Measurements from ENCODE around the gene RORC.

GRCh38 chr1:151762941-151763921 lies 68.4 kb downstream of the RORC start, which contains the start of gene MRPL9:
- TF ChIP-seq CTCF (optimal IDR thresholded peaks at IDR 0.05 in 1 of 3, IDR thresholded peaks at IDR 0.05 in 1 of 3, conservative IDR thresholded peaks at IDR 0.05 in 1 of 3; ENCODE audit: extremely low read depth in 1 of 3, insufficient read depth in 2 of 3, low read length in 3 of 3) (no peak), EZH2 (IDR thresholded peaks at IDR 0.05; ENCODE audit: low read length) (no peak)

All from keratinocyte (primary cell).